Measurements from ENCODE around the gene MOXD1. TPM values are rescaled to one million over a fixed set of nuclear protein-coding genes. Genes with fewer than 3 reads are reported as not detected.
A peak's percentile ranks its signal among the peaks of the same experiment; 100 is the strongest.

MOXD1 gene
- total RNA-seq, 1 donor: 19.5 TPM

- no peak for TF ChIP-seq CTCF (IDR thresholded peaks at IDR 0.05; ENCODE audit: extremely low read depth, low read depth, low read length)
- Histone ChIP-seq H4K20me1 (ENCODE audit: insufficient read depth, low read length) (no peaks in the 10 kb centered on the region), H2AFZ (ENCODE audit: low read length) (peak overlapping the region; percentile 21), H3K79me2 (ENCODE audit: insufficient read depth, low read length) (no peaks in the 10 kb centered on the region), H3K36me3 (ENCODE audit: insufficient read depth, low read length) (no peaks in the 10 kb centered on the region), H3K4me1 (ENCODE audit: insufficient read depth, low read length) (peaks cover 6% of the 10 kb centered on the region), H3K27ac (ENCODE audit: low read depth, low read length) (peak overlapping the region; percentile 21), H3K27me3 (ENCODE audit: insufficient read depth, low read length) (no peaks in the 10 kb centered on the region), H3K4me2 (ENCODE audit: insufficient read depth, low read length) (peak overlapping the region; percentile 37), H3K4me3 (ENCODE audit: insufficient read depth, low read length) (no peak overlapping the region), H3K9me3 (ENCODE audit: low read depth, low read length) (peaks cover 3% of the 10 kb centered on the region)
- peak; percentile 88 for DNase-seq (ENCODE audit: insufficient read length, low spot score, missing footprints)
These were observed 59.6 kb downstream of the MOXD1 start for GRCh38 chr6:132341646-132342045.

DNA sequence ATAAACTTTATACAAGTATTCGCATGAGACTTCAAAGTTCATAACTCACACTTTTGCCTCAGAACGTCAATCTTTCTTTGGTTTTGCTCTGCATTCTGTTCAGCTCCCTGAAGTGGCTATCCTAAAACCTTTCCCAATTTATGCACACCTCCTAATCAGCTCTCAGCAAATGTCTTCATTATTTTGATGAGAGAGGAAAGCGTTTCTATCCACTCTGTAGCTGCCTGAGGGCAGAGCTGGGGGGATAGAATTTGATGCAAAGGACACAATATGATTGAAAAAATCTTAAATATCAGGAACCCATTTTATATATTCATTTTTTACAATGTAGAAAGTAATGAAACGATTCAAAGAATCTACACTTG lies 66.8 kb downstream of the MOXD1 start:
- H3K27ac ChIP-seq (ENCODE audit: low read depth, low read length): peak overlapping the region; percentile 72
- peaks cover 17% of the 10 kb centered on the region for H3K4me1 ChIP-seq (ENCODE audit: insufficient read depth, low read length)
- peak overlapping the region; percentile 13 for H3K4me3 ChIP-seq (ENCODE audit: insufficient read depth, low read length)
- H2AFZ ChIP-seq (ENCODE audit: low read length): peak overlapping the region; percentile 16
- no peaks in the 10 kb centered on the region for H4K20me1 ChIP-seq (ENCODE audit: insufficient read depth, low read length)
- peak overlapping the region; percentile 66 for H3K4me2 ChIP-seq (ENCODE audit: insufficient read depth, low read length)
- no peaks in the 10 kb centered on the region for H3K36me3 ChIP-seq (ENCODE audit: insufficient read depth, low read length)
- no peaks in the 10 kb centered on the region for H3K27me3 ChIP-seq (ENCODE audit: insufficient read depth, low read length)
- no peaks in the 10 kb centered on the region for H3K79me2 ChIP-seq (ENCODE audit: insufficient read depth, low read length)
- H3K9me3 ChIP-seq (ENCODE audit: low read depth, low read length): no peaks in the 10 kb centered on the region
- no peak for DNase-seq (ENCODE audit: insufficient read length, low spot score, missing footprints)
- TF ChIP-seq CTCF (IDR thresholded peaks at IDR 0.05; ENCODE audit: extremely low read depth, low read depth, low read length): no peak

GRCh38 chr6:132333639-132334520 lies 67.4 kb downstream of the MOXD1 start:
- no peak for TF ChIP-seq CTCF (IDR thresholded peaks at IDR 0.05; ENCODE audit: extremely low read depth, low read depth, low read length)
- no peaks in the 10 kb centered on the region for H3K36me3 ChIP-seq (ENCODE audit: insufficient read depth, low read length)
- no peaks in the 10 kb centered on the region for H3K79me2 ChIP-seq (ENCODE audit: insufficient read depth, low read length)
- DNase-seq (ENCODE audit: insufficient read length, low spot score, missing footprints): peak; percentile 60
- no peaks in the 10 kb centered on the region for H3K27me3 ChIP-seq (ENCODE audit: insufficient read depth, low read length)
- H3K27ac ChIP-seq (ENCODE audit: low read depth, low read length): peak overlapping the region; percentile 72
- no peaks in the 10 kb centered on the region for H3K9me3 ChIP-seq (ENCODE audit: low read depth, low read length)
- no peak overlapping the region for H2AFZ ChIP-seq (ENCODE audit: low read length)
- peaks cover 17% of the 10 kb centered on the region for H3K4me1 ChIP-seq (ENCODE audit: insufficient read depth, low read length)
- peak overlapping the region; percentile 66 for H3K4me2 ChIP-seq (ENCODE audit: insufficient read depth, low read length)
- no peaks in the 10 kb centered on the region for H4K20me1 ChIP-seq (ENCODE audit: insufficient read depth, low read length)
- no peak overlapping the region for H3K4me3 ChIP-seq (ENCODE audit: insufficient read depth, low read length)

- Histone ChIP-seq H3K79me2 (ENCODE audit: insufficient read depth, low read length) (no peaks in the 10 kb centered on the region), H3K4me1 (ENCODE audit: insufficient read depth, low read length) (peaks cover 17% of the 10 kb centered on the region), H3K36me3 (ENCODE audit: insufficient read depth, low read length) (no peaks in the 10 kb centered on the region), H3K4me3 (ENCODE audit: insufficient read depth, low read length) (no peak overlapping the region), H3K27ac (ENCODE audit: low read depth, low read length) (no peak overlapping the region), H3K9me3 (ENCODE audit: low read depth, low read length) (no peaks in the 10 kb centered on the region), H3K27me3 (ENCODE audit: insufficient read depth, low read length) (no peaks in the 10 kb centered on the region), H4K20me1 (ENCODE audit: insufficient read depth, low read length) (no peaks in the 10 kb centered on the region), H2AFZ (ENCODE audit: low read length) (no peak overlapping the region), H3K4me2 (ENCODE audit: insufficient read depth, low read length) (no peak overlapping the region)
- DNase-seq (ENCODE audit: insufficient read length, low spot score, missing footprints): no peak
- no peak for TF ChIP-seq CTCF (IDR thresholded peaks at IDR 0.05; ENCODE audit: extremely low read depth, low read depth, low read length)
These were observed 70.5 kb downstream of the MOXD1 start for GRCh38 chr6:132330759-132331158.

Data from osteoblast (primary cell).